ENCODE measurements around the gene LSM10.

LSM10 gene

GRCh38 chr1:36385410-36386264, 12.1 kb downstream of the LSM10 start, which contains the start of gene STK40:
Gene STK40, minus strand, starts transcription at chr1:36385924. Its CDS starts 24,592 bp downstream, at chr1:36361332.
- peak; percentile 90 for DNase-seq (ENCODE audit: extremely low spot score, insufficient read length, low read depth)
- FAIRE-seq, result no peak

GRCh38 chr1:36384542-36385409, 12.9 kb downstream of the LSM10 start:
- DNase-seq (ENCODE audit: extremely low spot score, insufficient read length, low read depth) (no peak), FAIRE-seq (peak; percentile 66)

GRCh38 chr1:36383240-36383639, 14.5 kb downstream of the LSM10 start:
- DNase-seq (ENCODE audit: extremely low spot score, insufficient read length, low read depth) (no peak), FAIRE-seq (no peak)

DNA sequence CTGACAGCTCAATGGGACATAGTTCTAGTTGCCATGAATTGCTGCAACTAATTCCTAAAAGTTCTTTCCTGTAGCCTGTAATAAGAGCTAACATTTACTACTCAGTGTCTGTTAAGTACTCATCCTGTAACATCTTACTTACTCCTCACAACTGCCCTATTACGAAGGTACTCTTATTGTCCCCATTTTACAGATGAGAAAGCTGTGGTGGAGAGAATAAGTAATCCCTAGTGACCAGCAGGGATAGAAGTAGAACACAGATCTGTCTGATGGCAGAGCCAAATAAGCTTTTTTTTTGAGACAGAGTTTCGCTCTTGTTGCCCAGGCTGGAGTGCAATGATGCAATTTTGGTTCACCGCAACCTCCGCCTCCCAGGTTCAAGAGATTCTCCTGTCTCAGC, 15.0 kb downstream of the LSM10 start:
- DNase-seq (ENCODE audit: extremely low spot score, insufficient read length, low read depth) (no peak), FAIRE-seq (no peak)

- DNase-seq (ENCODE audit: extremely low spot score, insufficient read length, low read depth), result no peak
Observed at GRCh38 chr1:36382231-36382630, 15.5 kb downstream of the LSM10 start.

GRCh38 chr1:36381405-36381804, 16.3 kb downstream of the LSM10 start:
- no peak for DNase-seq (ENCODE audit: extremely low spot score, insufficient read length, low read depth)
- no peak for FAIRE-seq

More at GRCh38 chr1:36382231-36382630, 15.5 kb downstream of the LSM10 start:
- FAIRE-seq, result no peak

DNA sequence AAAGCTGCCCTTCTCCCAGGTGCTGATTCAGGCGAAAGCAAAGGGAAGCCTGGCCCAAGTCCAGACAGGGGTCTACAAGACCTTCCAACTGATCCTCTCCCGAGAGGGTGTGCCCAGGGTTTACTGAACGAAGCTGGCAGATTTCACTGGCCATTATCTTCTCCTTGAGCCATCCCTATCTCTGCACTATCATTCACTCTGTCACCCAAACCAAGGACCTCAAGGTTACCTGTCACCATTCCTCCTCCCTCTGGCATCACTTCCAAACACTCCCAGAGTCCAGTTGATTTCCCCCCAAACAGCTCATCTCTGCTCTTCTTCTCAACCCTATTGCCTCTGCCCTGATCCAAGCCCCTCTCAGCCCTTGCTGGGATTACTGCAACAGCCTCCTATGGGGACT, 16.9 kb downstream of the LSM10 start:
- FAIRE-seq (no peak), DNase-seq (ENCODE audit: extremely low spot score, insufficient read length, low read depth) (no peak)

DNA sequence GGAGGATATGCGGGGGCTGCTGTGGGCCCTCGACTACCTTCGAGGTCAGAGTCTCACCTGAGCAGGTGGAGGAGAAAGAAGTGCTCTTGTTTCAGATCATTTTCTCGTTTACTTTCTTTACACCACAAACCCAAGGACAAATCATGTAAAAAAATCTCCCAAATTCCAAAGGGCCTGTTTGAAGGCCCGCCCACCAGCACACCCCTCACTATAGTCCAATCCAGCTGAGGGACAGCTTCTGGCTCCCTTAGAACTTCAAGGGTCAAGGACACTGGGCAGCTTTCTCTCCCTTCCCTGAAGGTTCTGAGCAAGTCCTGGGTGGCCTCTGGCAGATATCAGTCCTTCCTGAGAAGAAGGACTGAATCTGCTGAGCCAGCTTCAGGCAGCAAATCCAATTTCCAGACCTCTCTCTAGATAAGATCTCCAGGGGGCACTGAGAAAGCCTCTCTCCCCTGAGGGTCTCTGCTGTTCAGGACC, 17.5 kb downstream of the LSM10 start:
- DNase-seq (ENCODE audit: extremely low spot score, insufficient read length, low read depth) (no peak), FAIRE-seq (no peak)

- FAIRE-seq, result no peak
Observed at GRCh38 chr1:36377791-36378492, 19.8 kb downstream of the LSM10 start.

GRCh38 chr1:36372617-36373016, 25.1 kb downstream of the LSM10 start:
- DNase-seq (ENCODE audit: extremely low spot score, insufficient read length, low read depth) (no peak), FAIRE-seq (no peak)

More at GRCh38 chr1:36377791-36378492, 19.8 kb downstream of the LSM10 start:
- DNase-seq (ENCODE audit: extremely low spot score, insufficient read length, low read depth), result no peak

DNA sequence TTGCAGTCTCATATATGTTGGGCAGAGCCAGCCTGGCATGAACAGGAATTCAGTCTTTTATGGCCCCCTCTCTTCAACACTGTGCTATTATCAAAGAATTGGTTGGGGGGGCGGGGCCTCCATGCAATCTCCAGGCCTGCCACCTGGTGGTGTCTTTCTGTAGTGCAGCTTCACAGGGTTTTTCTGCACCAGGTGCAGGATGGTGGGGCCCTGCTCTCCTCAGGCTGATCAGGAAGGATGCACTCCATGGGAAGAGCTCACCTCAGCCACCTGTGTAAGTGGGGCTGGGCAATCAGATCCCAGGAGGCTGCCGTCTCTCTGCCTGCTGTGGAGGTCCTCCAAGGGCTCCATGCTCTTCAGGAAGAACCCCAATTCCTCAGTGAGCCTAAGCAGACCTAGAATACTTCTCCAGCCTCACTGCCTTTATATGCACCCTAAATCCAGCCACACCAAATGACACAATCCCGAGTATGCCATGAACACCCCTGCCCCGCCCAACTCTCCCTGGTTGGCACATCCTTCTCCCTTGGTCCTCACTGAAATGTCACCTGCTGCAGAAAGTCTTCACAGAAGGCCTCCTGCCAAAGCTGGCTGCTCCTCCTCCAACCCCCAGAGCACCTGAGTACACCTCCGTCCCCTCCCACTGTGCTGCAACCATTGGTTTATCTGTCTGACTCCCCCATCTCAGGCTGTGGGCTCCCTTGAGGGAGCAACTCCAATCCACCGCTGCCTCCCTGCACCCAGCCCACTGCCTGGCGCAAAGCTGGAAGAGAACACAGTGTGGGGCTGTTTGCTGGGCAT, 28.4 kb downstream of the LSM10 start:
- DNase-seq (ENCODE audit: extremely low spot score, insufficient read length, low read depth) (no peak), FAIRE-seq (peak; percentile 95)

- DNase-seq (ENCODE audit: extremely low spot score, insufficient read length, low read depth) (no peak), FAIRE-seq (no peak)
Observed at GRCh38 chr1:36367798-36368197, 29.9 kb downstream of the LSM10 start.

DNA sequence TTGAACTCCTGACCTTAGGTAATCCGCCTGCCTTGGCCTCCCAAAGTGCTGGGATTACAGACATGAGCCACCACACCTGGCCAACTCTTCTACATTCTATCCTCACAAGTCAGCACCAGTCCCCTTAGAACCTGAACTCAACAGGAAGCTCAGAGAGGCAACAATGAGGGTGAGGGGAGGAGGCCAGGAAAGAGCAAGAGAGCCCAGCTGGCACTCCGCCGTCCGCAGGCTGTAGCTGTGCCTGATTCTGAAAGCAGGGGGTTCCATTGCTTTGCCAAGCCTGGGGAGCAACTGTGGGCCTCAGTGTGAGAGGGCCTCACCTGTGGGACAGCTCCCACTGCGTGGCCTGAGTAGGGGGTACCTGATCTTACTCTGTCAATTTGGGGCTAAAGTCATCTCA, 30.6 kb downstream of the LSM10 start:
- no peak for DNase-seq (ENCODE audit: extremely low spot score, insufficient read length, low read depth)
- FAIRE-seq, result no peak

GRCh38 chr1:36366091-36366661, 31.5 kb downstream of the LSM10 start:
- DNase-seq (ENCODE audit: extremely low spot score, insufficient read length, low read depth), result no peak
- no peak for FAIRE-seq

DNA sequence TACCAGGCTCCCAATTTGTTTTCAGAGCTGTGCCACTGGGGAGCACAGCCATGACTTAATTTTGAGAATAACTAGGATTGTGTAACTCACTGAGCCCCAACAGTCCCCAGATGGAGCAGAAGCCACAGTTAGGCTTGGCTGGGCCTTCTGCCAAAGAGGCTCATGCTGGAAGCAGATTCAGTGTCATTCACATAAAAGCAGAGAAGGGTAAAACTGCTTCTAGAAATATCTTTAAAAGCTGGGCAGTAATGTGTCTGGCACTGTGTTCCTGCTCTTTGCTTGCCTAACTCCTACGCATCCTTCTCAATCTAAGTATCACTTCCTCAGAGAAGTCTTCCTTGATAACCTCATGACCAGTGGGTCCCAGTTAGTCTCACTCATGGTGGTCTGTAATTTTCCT, 32.3 kb downstream of the LSM10 start:
- DNase-seq (ENCODE audit: extremely low spot score, insufficient read length, low read depth) (no peak), FAIRE-seq (no peak)

DNA sequence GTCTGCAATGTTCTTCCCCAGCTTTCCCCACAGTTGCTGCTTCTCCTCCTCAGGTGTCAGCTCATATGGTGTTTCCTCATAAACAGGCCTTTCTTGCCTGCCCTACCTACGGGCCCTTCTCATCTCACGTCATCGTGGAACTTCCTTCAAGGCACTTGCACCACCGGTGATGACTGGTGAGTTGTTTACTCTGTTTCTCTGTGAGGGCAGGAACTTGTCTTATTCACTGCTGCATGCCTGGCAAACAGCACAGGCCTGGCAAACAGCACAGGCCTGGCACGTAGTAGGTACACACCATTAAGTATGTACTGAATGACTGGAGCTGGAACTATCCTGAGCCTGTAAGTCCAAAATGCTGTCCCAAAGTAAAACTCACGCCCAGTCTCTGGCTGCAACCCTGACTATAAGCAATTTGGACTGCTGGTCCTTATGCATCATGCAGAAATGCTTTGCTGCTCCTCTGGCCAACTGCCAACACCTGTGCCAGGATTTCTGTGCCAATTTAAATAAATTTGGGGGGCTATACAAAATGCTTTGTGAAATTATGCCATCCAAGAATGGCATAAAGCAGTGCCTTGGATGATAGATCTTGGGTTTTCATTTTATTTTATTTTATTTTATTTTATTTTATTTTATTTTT, 37.7 kb downstream of the LSM10 start:
- FAIRE-seq (no peak), DNase-seq (ENCODE audit: extremely low spot score, insufficient read length, low read depth) (no peak)

GRCh38 chr1:36359383-36359782, 38.3 kb downstream of the LSM10 start:
- DNase-seq (ENCODE audit: extremely low spot score, insufficient read length, low read depth) (no peak), FAIRE-seq (no peak)

DNA sequence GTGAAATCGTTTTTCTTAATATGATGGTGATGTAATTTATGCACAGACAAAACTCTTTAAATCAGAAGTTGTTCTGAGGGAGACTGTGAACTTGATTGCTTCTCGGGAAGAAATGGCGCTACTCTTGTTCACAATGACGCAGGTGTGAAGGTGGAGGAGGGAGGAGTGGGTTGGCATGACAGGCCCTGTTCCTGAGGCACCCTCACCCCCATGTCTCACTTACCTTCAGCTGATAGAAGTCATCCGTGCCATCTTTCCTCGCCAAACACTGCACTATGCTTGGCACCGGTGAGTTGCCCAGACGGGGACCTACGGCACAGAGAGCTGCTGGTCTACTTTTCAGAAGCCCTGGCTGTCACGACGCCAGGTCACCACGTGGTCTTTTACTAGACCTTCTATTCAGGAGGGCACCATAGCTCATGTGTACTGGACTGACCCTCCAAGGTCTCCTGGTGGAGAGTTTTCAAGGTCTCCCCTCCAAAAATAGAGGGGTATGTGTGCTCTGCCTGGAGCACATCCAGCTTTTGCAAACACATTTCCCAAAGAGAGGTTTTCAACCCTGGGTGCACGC, 39.1 kb downstream of the LSM10 start:
- DNase-seq (ENCODE audit: extremely low spot score, insufficient read length, low read depth), result no peak
- FAIRE-seq, result no peak
